K562 (cell line): Measurements from ENCODE around the gene APOL2. TPM values are rescaled to one million over a fixed set of nuclear protein-coding genes. Genes with fewer than 3 reads are reported as not detected.

Experiments
- ATAC-seq: fragments of 200-7000 bp; cut with Tn5 transposase; 3 replicates; pipeline ENCODE4 v1.9.1; 2020; ENCODE audit warnings: moderate library complexity
- BruUV-seq: library from RNA; stranded (reverse); fragments of 400-500 nt; replicated peaks from 2 replicates; lab custom pipeline; 2021; lab: Mats Ljungman, UMichigan
- CTCF ChIA-PET: fragments of 300-600 bp; formaldehyde crosslinking; extraction: SDS; loops from one replicate; lab custom pipeline; 2021; ENCODE audit warnings: low intra/inter-chr PET ratio; lab: Yijun Ruan, JAX
- POLR2A ChIA-PET: fragments of 300-600, 350-650 bp; sonication (Branson Sonifier 250); formaldehyde crosslinking; extraction: SDS; loops from one replicate; lab custom pipeline; 2021; ENCODE audit warnings: antibody characterized with exemption, inconsistent platforms; lab: Yijun Ruan, JAX
- DNase-seq, 4 experiments: peaks; one replicate each; pipeline versions ENCODE4 v3.0.0 to v3.0.0-alpha.2; 2011 to 2018; ENCODE audit warnings: low spot score in 3 of 4, mixed read lengths in 3 of 4; ENCODE audit errors: extremely low read depth in 1 of 4
- FAIRE-seq: peaks from 2 replicates; lab custom pipeline; 2011; peaks lifted over from hg19 to GRCh38; lab: Jason Lieb, UNC
- H2AFZ ChIP-seq: 2 replicates; pipeline ENCODE4 v1.6.0; 2011; ENCODE audit warnings: low read depth, low read length, control low read depth, inconsistent platforms
- H3K27ac ChIP-seq: fragments of 200-600 bp; 3 replicates; pipeline ENCODE4 v1.8.0; 2011; ENCODE audit warnings: low read depth, mild to moderate bottlenecking, control low read depth, inconsistent platforms, low read length, moderate library complexity, mixed read lengths; ENCODE audit errors: extremely low read depth
- H3K27me3 ChIP-seq, 2 experiments: fragments of 300-600 bp in 1 of 2; 2 replicates in 1 of 2; 3 replicates in 1 of 2; pipeline versions ENCODE4 v1.6.0 to v1.8.0; 2011; ENCODE audit warnings: inconsistent platforms in 2 of 2, low read length in 2 of 2, mild to moderate bottlenecking in 1 of 2, mixed read lengths in 1 of 2, moderate library complexity in 1 of 2; ENCODE audit not compliant: control insufficient read depth in 2 of 2, insufficient read depth in 2 of 2
- H3K36me3 ChIP-seq: fragments of 300-600 bp; 3 replicates; pipeline ENCODE4 v1.8.0; 2011; ENCODE audit warnings: mild to moderate bottlenecking, low read length, inconsistent platforms; ENCODE audit not compliant: control insufficient read depth, insufficient read depth
- H3K4me1 ChIP-seq, 2 experiments: fragments of 200-600 bp in 1 of 2; replicated peaks in 1 of 2; 2 replicates in 1 of 2; 3 replicates in 1 of 2; pipeline versions ENCODE4 v1.5.1 to v1.8.0; 2011; ENCODE audit warnings: inconsistent platforms in 2 of 2, low read length in 2 of 2, mild to moderate bottlenecking in 1 of 2, mixed read lengths in 1 of 2, moderate library complexity in 1 of 2; ENCODE audit not compliant: control insufficient read depth in 2 of 2, insufficient read depth in 2 of 2
- H3K4me2 ChIP-seq: 2 replicates; pipeline ENCODE4 v1.6.1; 2011; ENCODE audit warnings: low read length, control low read depth, inconsistent platforms, mixed read lengths; ENCODE audit not compliant: insufficient read depth
- H3K4me3 ChIP-seq: fragments of 200-600 bp; sonication (generic), shearing (Covaris generic); 2 replicates; pipeline ENCODE4 v1.5.1; 2016; ENCODE audit warnings: control low read depth, inconsistent platforms
- H3K79me2 ChIP-seq: fragments of 200-600 bp; 3 replicates; pipeline ENCODE4 v1.8.0; 2011; ENCODE audit warnings: low read length, inconsistent platforms; ENCODE audit not compliant: control insufficient read depth, insufficient read depth
- H3K9ac ChIP-seq, 2 experiments: 2 replicates each; pipeline versions ENCODE4 v1.6.0 to v1.6.1; 2011; ENCODE audit warnings: low read depth in 2 of 2, low read length in 2 of 2, control low read depth in 1 of 2, inconsistent platforms in 1 of 2, mild to moderate bottlenecking in 1 of 2, mixed read lengths in 1 of 2; ENCODE audit not compliant: insufficient read depth in 1 of 2
- H3K9me1 ChIP-seq: one replicate; pipeline ENCODE4 v1.6.0; 2011; ENCODE audit warnings: inconsistent platforms, mild to moderate bottlenecking, low read length, moderate library complexity; ENCODE audit not compliant: control insufficient read depth, insufficient read depth
- H3K9me3 ChIP-seq: replicated peaks from 2 replicates; pipeline ENCODE4 v1.5.1; 2011; ENCODE audit warnings: low read depth, low read length, inconsistent platforms; ENCODE audit not compliant: control insufficient read depth, insufficient read depth
- H4K20me1 ChIP-seq: replicated peaks from 2 replicates; pipeline ENCODE4 v1.6.1; 2011; ENCODE audit warnings: low read length, inconsistent platforms, mixed read lengths; ENCODE audit not compliant: control insufficient read depth, insufficient read depth
- BCL6 ChIP-seq: fragments of 250-450 bp; sonication (Bioruptor Pico); IDR thresholded peaks from 2 replicates; pipeline ENCODE4 v1.4.0; 2020
- CHAMP1 ChIP-seq: fragments of 450-650 bp; IDR thresholded peaks from 2 replicates; pipeline ENCODE4 v1.6.1; 2016; ENCODE audit warnings: mild to moderate bottlenecking
- DACH1 ChIP-seq: fragments of 450-650 bp; IDR thresholded peaks from 2 replicates; pipeline ENCODE4 v1.6.1; 2018; ENCODE audit not compliant: partially characterized antibody
- DIDO1 ChIP-seq: fragments of 450-650 bp; IDR thresholded peaks from 2 replicates; pipeline ENCODE4 v1.6.1; 2016; ENCODE audit warnings: low read depth, missing biosample characterization, missing genetic modification characterization
- FOXM1 ChIP-seq, 2 experiments: fragments of 450-650 bp in 1 of 2; sonication (generic) in 1 of 2; formaldehyde crosslinking in 1 of 2; IDR thresholded peaks; 2 replicates each; pipeline versions ENCODE4 v1.6.1 to v1.9.0; 2017 to 2022; ENCODE audit warnings: low read depth in 2 of 2, mild to moderate bottlenecking in 2 of 2, missing genetic modification reagents in 1 of 2, moderate library complexity in 1 of 2
- HDAC8 ChIP-seq: fragments of 450-650 bp; IDR thresholded peaks from 2 replicates; pipeline ENCODE4 v1.6.1; 2016; ENCODE audit warnings: mild to moderate bottlenecking, missing genetic modification characterization, moderate library complexity, missing compliant biosample characterization
- HOMEZ ChIP-seq: fragments of 250-450 bp; sonication (Bioruptor Pico); IDR thresholded peaks from 2 replicates; pipeline ENCODE4 v1.4.0; 2020; ENCODE audit warnings: mild to moderate bottlenecking, moderate library complexity
- MAFK ChIP-seq: IDR thresholded peaks from 2 replicates; pipeline ENCODE4 v1.6.1; 2011; ENCODE audit warnings: low read length, improper control_type of control experiment
- MTA3 ChIP-seq: fragments of 450-650 bp; formaldehyde crosslinking; IDR thresholded peaks from 2 replicates; pipeline ENCODE4 v1.6.1; 2017; ENCODE audit warnings: mild to moderate bottlenecking, borderline replicate concordance
- NELFE ChIP-seq: IDR thresholded peaks from 2 replicates; pipeline ENCODE4 v1.6.1; 2011; ENCODE audit warnings: mild to moderate bottlenecking; ENCODE audit not compliant: insufficient read depth, insufficient read length
- NR2F6 ChIP-seq: fragments of 450-650 bp; formaldehyde crosslinking; IDR thresholded peaks from 2 replicates; pipeline ENCODE4 v1.4.0; 2020; ENCODE audit warnings: mild to moderate bottlenecking
- NR3C1 ChIP-seq: sonication (generic); formaldehyde crosslinking; IDR thresholded peaks from 2 replicates; pipeline ENCODE4 v1.8.1; 2022; ENCODE audit warnings: missing genetic modification reagents
- PHF21A ChIP-seq: fragments of 450-650 bp; IDR thresholded peaks from 2 replicates; pipeline ENCODE4 v1.6.1; 2017; ENCODE audit warnings: low read depth, borderline replicate concordance
- SMARCA5 ChIP-seq: fragments of 450-650 bp; IDR thresholded peaks from 2 replicates; pipeline ENCODE4 v1.6.1; 2016
- SNIP1 ChIP-seq: fragments of 450-650 bp; IDR thresholded peaks from 2 replicates; pipeline ENCODE4 v1.7.1; 2017; ENCODE audit warnings: low read depth, mild to moderate bottlenecking
- SRSF3 ChIP-seq: fragments of 200-400 bp; formaldehyde crosslinking; IDR thresholded peaks from 2 replicates; pipeline ENCODE4 v1.6.1; 2016; ENCODE audit warnings: mild to moderate bottlenecking, low read length, moderate library complexity; ENCODE audit not compliant: insufficient read depth
- TFAM ChIP-seq: fragments of 250-450 bp; sonication (Bioruptor Pico); conservative IDR thresholded peaks from 2 replicates; pipeline ENCODE4 v1.5.0; 2021; ENCODE audit warnings: mild to moderate bottlenecking, moderate library complexity
- TGIF2 ChIP-seq: sonication (generic); formaldehyde crosslinking; IDR thresholded peaks from 2 replicates; pipeline ENCODE4 v1.8.1; 2022; ENCODE audit warnings: mild to moderate bottlenecking, missing genetic modification reagents, moderate library complexity
- THRAP3 ChIP-seq: fragments of 450-650 bp; IDR thresholded peaks from 2 replicates; pipeline ENCODE4 v1.6.1; 2016; ENCODE audit warnings: mild to moderate bottlenecking, inconsistent platforms, borderline replicate concordance
- ZNF12 ChIP-seq: sonication (generic); formaldehyde crosslinking; IDR thresholded peaks from 2 replicates; pipeline ENCODE4 v1.4.0; 2020; ENCODE audit warnings: mild to moderate bottlenecking, missing genetic modification reagents
- ZNF134 ChIP-seq: fragments of 250-450 bp; sonication (Bioruptor Pico); conservative IDR thresholded peaks from 2 replicates; pipeline ENCODE4 v1.4.0; 2020
- WGBS: fragments of 100-300 bp; shearing (Covaris generic); methylation state at CpG from one replicate; pipeline ENCODE4 v1.1.6; 2016; ENCODE audit warnings: low coverage, mixed read lengths; ENCODE audit not compliant: insufficient coverage; ENCODE audit errors: missing lambda C conversion rate; 5-methylcytosine and 5-hydroxymethylcytosine counted together
- in situ Hi-C: fragments of 300-500 bp; cut with MboI; formaldehyde crosslinking; loops from 4 replicates; pipeline ENCODE4 v1.15.0; 2018; ENCODE audit warnings: inconsistent platforms, mixed read lengths
- intact Hi-C: fragments of 100-400 bp; cut with micrococcal nuclease; formaldehyde crosslinking; loops from 2 replicates; pipeline ENCODE4 v1.14.2; 2022
- polyA plus RNA-seq, 8 experiments: library from polyadenylated mRNA; depleted of rRNA in 4 of 8; stranded (reverse) in 5 of 8; unstranded in 3 of 8; fragments of >200 nt; fragmentation: Nextera tagmentation in 2 of 8; fragmentation: Illumina TruSeq in 1 of 8; extraction: Ambion mirVana in 2 of 8; extraction: Trizol in 1 of 8; gene quantifications; 2 replicates each; pipeline versions ENCODE4 v1.2.1 to v1.2.3, GENCODE V29; 2011 to 2014; ENCODE audit warnings: inconsistent platforms in 1 of 8, missing spikeins in 1 of 8
- total RNA-seq, 7 experiments: library from RNA; depleted of rRNA in 6 of 7; stranded (reverse); fragments of >200 nt in 6 of 7; fragmentation: Illumina TruSeq in 2 of 7; extraction: Trizol in 2 of 7; gene quantifications; 2 replicates each; pipeline versions ENCODE4 v1.2.1 to v1.2.3, GENCODE V29; 2011 to 2021; ENCODE audit warnings: low replicate concordance in 1 of 7

The APOL2 gene
- total and polyA plus RNA-seq, 9 of the 15 experiments (the other 6 are each of a cell fraction or from before 2014, with no cell fraction given): 2.7 to 10.6 (median 8.9) TPM

- CTCF ChIA-PET: no interaction called here
- H3K9me1 ChIP-seq: no peaks in the 10 kb centered on the region
- H3K4me3 ChIP-seq: peak within 1 kb of the TSS; percentile 36
- H3K4me1 ChIP-seq: peaks cover 22 to 31% of the 10 kb centered on the region in 2 experiments
- no peaks in the 10 kb centered on the region for H3K27me3 ChIP-seq
- intact Hi-C loops (no loop called here), in situ Hi-C loops (no loop called here)
- H3K36me3 ChIP-seq: peaks cover 8% of the 10 kb centered on the region; the same call in 1 of the 3 replicates
- peaks cover 3% of the 10 kb centered on the region; the same call in 1 of the 2 replicates for H3K9me3 ChIP-seq
- POLR2A ChIA-PET: interaction anchor here (0.9 to 3.5 kb wide), 4 partner anchors 14 to 35 kb away, joined by 3 to 15 read pairs (median 4); partner anchors contain the start of gene APOL2
- H3K79me2 ChIP-seq: peaks cover 25% of the 10 kb centered on the region
- H3K27ac ChIP-seq: peak within 1 kb of the TSS; percentile 61
- H3K9ac ChIP-seq: peak within 1 kb of the TSS; percentile 46 to 86
- ATAC-seq (peak; percentile 79), FAIRE-seq (peak; percentile 95), DNase-seq (peak; percentile 23 to 75 (median 44))
- H3K4me2 ChIP-seq: peak within 1 kb of the TSS; percentile 69
- TSS peak; percentile 66 for BruUV-seq
- WGBS: 22% methylated on average over 10 of the region's 10 CpGs
- H4K20me1 ChIP-seq: no peaks in the 10 kb centered on the region
- peak within 1 kb of the TSS; percentile 75 for H2AFZ ChIP-seq
- TF ChIP-seq MTA3 (no peak), SNIP1 (no peak), HOMEZ (no peak), NR2F6 (CRISPR knock-in tag) (no peak), ZNF12 (CRISPR knock-in tag) (no peak), SMARCA5 (no peak), FOXM1 (IDR thresholded peaks at IDR 0.05; ENCODE audit: low read depth) (peak; percentile 79), FOXM1 (CRISPR knock-in tag; IDR thresholded peaks at IDR 0.05; ENCODE audit: low read depth) (no peak), DIDO1 (tag) (no peak), TFAM (no peak), THRAP3 (no peak), DACH1 (no peak), MAFK (no peak), CHAMP1 (no peak), SRSF3 (no peak), NELFE (no peak), BCL6 (CRISPR knock-in tag) (no peak), NR3C1 (CRISPR knock-in tag) (no peak), TGIF2 (CRISPR knock-in tag) (no peak), ZNF134 (no peak), HDAC8 (tag) (no peak), PHF21A (no peak)
Observed at GRCh38 chr22:36252754-36253522, 13.6 kb upstream of the APOL2 start, which contains the start of gene APOL1. Gene APOL1, plus strand, starts transcription at chr22:36253133. Its CDS starts 1,823 bp downstream, at chr22:36254956.
